Hepatocyte (in vitro differentiated cells): ENCODE measurements around the gene CSF2RB. TPM values are rescaled to one million over a fixed set of nuclear protein-coding genes. Genes with fewer than 3 reads are reported as not detected.

ENCODE experiments used
- DNase-seq: peaks from one replicate; pipeline ENCODE4 v3.0.0-alpha.2; 2016; ENCODE audit warnings: low spot score
- H2AFZ ChIP-seq: fragments of 200-600 bp; sonication (generic); 2 replicates; pipeline ENCODE4 v1.6.0; 2016; ENCODE audit warnings: antibody characterized with exemption, mild to moderate bottlenecking
- H3K27ac ChIP-seq: fragments of 200-600 bp; sonication (generic); 2 replicates; pipeline ENCODE4 v1.5.1; 2016; ENCODE audit warnings: mild to moderate bottlenecking
- H3K27me3 ChIP-seq: fragments of 200-600 bp; sonication (generic); 2 replicates; pipeline ENCODE4 v1.6.1; 2016
- H3K36me3 ChIP-seq: fragments of 200-600 bp; sonication (generic); replicated peaks from 2 replicates; pipeline ENCODE4 v1.5.1; 2016; ENCODE audit warnings: low read depth; ENCODE audit not compliant: insufficient read depth
- H3K4me1 ChIP-seq: fragments of 200-600 bp; sonication (generic); 2 replicates; pipeline ENCODE4 v1.5.1; 2016; ENCODE audit warnings: mild to moderate bottlenecking, moderate library complexity; ENCODE audit not compliant: insufficient read depth
- H3K4me2 ChIP-seq: fragments of 200-600 bp; sonication (generic); 2 replicates; pipeline ENCODE4 v1.6.0; 2016
- H3K4me3 ChIP-seq: fragments of 200-600 bp; sonication (generic); 2 replicates; pipeline ENCODE4 v1.5.1; 2016; ENCODE audit warnings: mild to moderate bottlenecking
- H3K79me2 ChIP-seq: fragments of 200-600 bp; sonication (generic); 2 replicates; pipeline ENCODE4 v1.6.0; 2017; ENCODE audit warnings: mild to moderate bottlenecking
- H3K9me2 ChIP-seq: fragments of 200-600 bp; sonication (generic); replicated peaks from 2 replicates; pipeline ENCODE4 v1.6.0; 2017; ENCODE audit warnings: mild to moderate bottlenecking; ENCODE audit not compliant: insufficient read depth
- H3K9me3 ChIP-seq: fragments of 200-600 bp; sonication (generic); 2 replicates; pipeline ENCODE4 v1.5.1; 2016; ENCODE audit warnings: low read depth, mild to moderate bottlenecking
- H4K20me1 ChIP-seq: fragments of 200-600 bp; sonication (generic); 2 replicates; pipeline ENCODE4 v1.6.0; 2016; ENCODE audit warnings: mild to moderate bottlenecking; ENCODE audit not compliant: insufficient read depth, poor library complexity, severe bottlenecking
- CTCF ChIP-seq: fragments of 200-600 bp; sonication (generic); IDR thresholded peaks from 2 replicates; pipeline ENCODE4 v1.5.1; 2016; ENCODE audit warnings: antibody characterized with exemption, mild to moderate bottlenecking; ENCODE audit not compliant: poor library complexity
- EZH2 ChIP-seq: fragments of 200-600 bp; sonication (generic); IDR thresholded peaks from 2 replicates; pipeline ENCODE4 v1.6.1; 2016; ENCODE audit warnings: antibody characterized with exemption, mild to moderate bottlenecking, borderline replicate concordance
- EZH2phosphoT487 ChIP-seq: fragments of 200-600 bp; sonication (generic); IDR thresholded peaks from one replicate; pipeline ENCODE4 v1.6.1; 2018; ENCODE audit warnings: antibody characterized with exemption, mild to moderate bottlenecking, low read depth, moderate library complexity; ENCODE audit not compliant: unreplicated experiment, severe bottlenecking
- WGBS: methylation state at CpG from one replicate; pipeline ENCODE4 v1.1.6; 2016; ENCODE audit warnings: low lambda C conversion rate; ENCODE audit errors: missing lambda C conversion rate; 5-methylcytosine and 5-hydroxymethylcytosine counted together
- polyA plus RNA-seq: library from polyadenylated mRNA; unstranded; fragments of >200 nt; fragmentation: Nextera tagmentation; extraction: Ambion mirVana; gene quantifications from 2 replicates; pipeline ENCODE4 v1.2.1, GENCODE V29; 2016
- total RNA-seq: library from RNA; depleted of rRNA; stranded (reverse); fragments of >200 nt; gene quantifications from 2 replicates; pipeline ENCODE4 v1.2.3, GENCODE V29; 2014

CSF2RB gene
- total and polyA plus RNA-seq, 2 experiments from 2014 or later = 0.83 TPM; not detected in 1

- Histone ChIP-seq H2AFZ (no peak overlapping the region), H3K4me1 (peaks cover 3% of the 10 kb centered on the region), H3K27ac (no peak overlapping the region), H3K27me3 (no peaks in the 10 kb centered on the region), H3K36me3 (no peaks in the 10 kb centered on the region), H4K20me1 (no peaks in the 10 kb centered on the region), H3K9me2 (no peaks in the 10 kb centered on the region), H3K4me3 (no peak overlapping the region), H3K9me3 (no peaks in the 10 kb centered on the region), H3K4me2 (no peak overlapping the region), H3K79me2 (no peaks in the 10 kb centered on the region)
- TF ChIP-seq CTCF = no peak
- no peak for TF ChIP-seq EZH2phosphoT487
- no peak for TF ChIP-seq EZH2
- DNase-seq = no peak
- 83% methylated on average over 15 of the region's 15 CpGs for WGBS
Measured at GRCh38 chr22:36921309-36922104, 8.1 kb downstream of the CSF2RB start.

GRCh38 chr22:36922105-36922608, 8.7 kb downstream of the CSF2RB start:
- no peak overlapping the region for H3K27ac ChIP-seq
- peak; percentile 22 for DNase-seq

GRCh38 chr22:36922711-36923110, 9.3 kb downstream of the CSF2RB start:
- Histone ChIP-seq H2AFZ (no peak overlapping the region), H4K20me1 (no peaks in the 10 kb centered on the region)
- WGBS = 82% methylated on average over 5 of the region's 7 CpGs

More at GRCh38 chr22:36922105-36922608, 8.7 kb downstream of the CSF2RB start:
- Histone ChIP-seq H2AFZ (no peak overlapping the region), H3K9me3 (no peaks in the 10 kb centered on the region), H3K4me2 (no peak overlapping the region), H3K4me3 (no peak overlapping the region), H3K36me3 (no peaks in the 10 kb centered on the region), H3K4me1 (peaks cover 3% of the 10 kb centered on the region), H3K27me3 (no peaks in the 10 kb centered on the region), H4K20me1 (no peaks in the 10 kb centered on the region), H3K79me2 (no peaks in the 10 kb centered on the region), H3K9me2 (no peaks in the 10 kb centered on the region)
- TF ChIP-seq CTCF (no peak), EZH2phosphoT487 (no peak), EZH2 (no peak)
- 29% methylated on average over 7 of the region's 10 CpGs for WGBS

More at GRCh38 chr22:36922711-36923110, 9.3 kb downstream of the CSF2RB start:
- DNase-seq = no peak
- Histone ChIP-seq H3K36me3 (no peaks in the 10 kb centered on the region), H3K9me2 (no peaks in the 10 kb centered on the region), H3K79me2 (no peaks in the 10 kb centered on the region), H3K27ac (no peak overlapping the region), H3K9me3 (no peaks in the 10 kb centered on the region), H3K4me1 (peaks cover 3% of the 10 kb centered on the region), H3K27me3 (no peaks in the 10 kb centered on the region), H3K4me2 (no peak overlapping the region), H3K4me3 (no peak overlapping the region)
- no peak for TF ChIP-seq EZH2
- TF ChIP-seq EZH2phosphoT487 = no peak
- no peak for TF ChIP-seq CTCF
